A549 treated with Hydrocortisone at 1 μM for 4 hours (cell line): ENCODE results near the gene SSTR3. TPM values are rescaled to one million over a fixed set of nuclear protein-coding genes. Genes with fewer than 3 reads are reported as not detected.

Experiments used
- total RNA-seq: library from RNA; stranded (reverse); fragments of 200-300 nt; extraction: Qiagen RNA extraction; gene quantifications from 5 replicates; pipeline ENCODE4 v1.2.3, GENCODE V29; 2022

Gene SSTR3
- not detected in 5 replicates for total RNA-seq

DNA sequence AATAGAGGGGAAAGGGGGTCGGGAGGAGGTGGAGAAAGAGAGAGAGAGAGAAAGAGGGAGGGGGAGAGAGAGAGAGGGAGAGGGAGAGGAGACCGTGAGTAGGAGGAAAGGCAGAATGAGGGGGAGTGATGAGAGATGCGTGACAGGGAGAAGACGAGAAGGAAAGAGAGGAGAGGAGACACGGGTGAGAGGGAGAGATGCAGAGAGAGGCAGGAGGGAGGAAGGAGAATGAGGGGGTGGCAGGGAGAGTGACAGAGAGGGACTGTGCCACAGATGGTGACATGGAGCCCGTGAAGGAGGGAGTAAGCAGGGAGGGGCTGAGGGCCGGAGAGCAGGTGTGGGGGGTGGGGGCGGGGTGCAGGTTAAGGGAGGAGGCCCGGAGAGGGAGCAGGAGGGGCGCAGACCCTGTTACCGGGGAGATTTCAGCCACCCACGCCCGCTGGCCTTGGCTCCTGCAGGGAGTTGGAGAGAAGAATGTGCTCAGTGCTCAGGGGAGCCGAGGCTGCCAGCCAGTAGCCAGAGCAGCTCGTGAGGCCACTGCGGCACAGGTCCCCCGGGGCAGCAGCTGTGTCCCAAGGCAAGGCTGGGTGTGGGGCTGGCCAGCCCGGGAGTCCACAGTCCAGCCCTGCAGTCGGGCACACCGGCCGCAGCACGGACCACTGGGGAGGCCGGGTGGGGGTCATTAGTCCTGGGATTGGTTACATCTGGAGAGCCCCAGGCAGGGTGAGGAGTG lies at the start of gene SSTR3:
SSTR3 (minus strand) TSS at position 304 of the 733 bp plus-strand sequence. CDS start 4,674 bp downstream, outside the sequence.

DNA sequence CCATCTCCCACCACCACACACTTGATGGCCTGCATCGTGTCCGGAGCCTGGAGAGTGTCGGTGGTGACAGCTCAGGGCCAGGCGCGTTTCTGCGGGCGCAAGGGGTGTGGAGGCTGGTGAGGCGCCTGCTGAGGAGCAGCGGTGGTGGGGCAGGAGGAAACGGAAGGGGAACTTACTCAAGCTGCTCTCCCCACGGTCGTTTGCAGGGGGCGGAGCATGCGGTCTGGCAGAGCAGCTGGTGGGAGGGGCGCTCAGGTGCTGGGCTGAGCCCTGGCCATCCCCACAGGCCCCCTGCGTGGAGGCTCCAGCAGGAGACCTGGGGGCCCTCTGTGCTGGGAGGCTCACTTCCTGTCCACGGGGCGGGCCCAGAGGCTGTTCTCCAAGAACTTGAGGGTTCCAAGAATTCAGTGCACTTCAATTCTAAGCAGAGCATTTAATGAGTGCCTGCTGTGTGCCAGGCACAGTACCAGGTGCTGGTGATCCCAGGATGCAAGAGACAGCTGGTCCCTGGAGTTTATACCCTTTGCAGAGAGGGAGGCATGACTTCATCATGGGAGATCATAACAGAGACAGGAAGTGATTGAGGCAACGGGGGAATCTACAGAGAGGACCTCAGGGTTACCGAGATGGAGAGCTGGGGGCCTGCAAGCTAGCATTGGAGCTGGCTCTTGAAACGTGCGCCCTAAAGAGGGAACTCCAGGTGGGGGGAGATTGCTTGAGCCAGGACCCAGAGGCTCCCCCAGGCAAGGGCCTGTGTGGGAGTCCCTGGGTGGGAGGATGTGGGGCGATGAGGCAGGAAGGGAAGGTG lies 32.0 kb upstream of the SSTR3 start, which contains the start of gene RAC2:
RAC2 (minus strand) TSS at position 156 of the 808 bp plus-strand sequence; CDS start at position 35, 121 bp downstream.

DNA sequence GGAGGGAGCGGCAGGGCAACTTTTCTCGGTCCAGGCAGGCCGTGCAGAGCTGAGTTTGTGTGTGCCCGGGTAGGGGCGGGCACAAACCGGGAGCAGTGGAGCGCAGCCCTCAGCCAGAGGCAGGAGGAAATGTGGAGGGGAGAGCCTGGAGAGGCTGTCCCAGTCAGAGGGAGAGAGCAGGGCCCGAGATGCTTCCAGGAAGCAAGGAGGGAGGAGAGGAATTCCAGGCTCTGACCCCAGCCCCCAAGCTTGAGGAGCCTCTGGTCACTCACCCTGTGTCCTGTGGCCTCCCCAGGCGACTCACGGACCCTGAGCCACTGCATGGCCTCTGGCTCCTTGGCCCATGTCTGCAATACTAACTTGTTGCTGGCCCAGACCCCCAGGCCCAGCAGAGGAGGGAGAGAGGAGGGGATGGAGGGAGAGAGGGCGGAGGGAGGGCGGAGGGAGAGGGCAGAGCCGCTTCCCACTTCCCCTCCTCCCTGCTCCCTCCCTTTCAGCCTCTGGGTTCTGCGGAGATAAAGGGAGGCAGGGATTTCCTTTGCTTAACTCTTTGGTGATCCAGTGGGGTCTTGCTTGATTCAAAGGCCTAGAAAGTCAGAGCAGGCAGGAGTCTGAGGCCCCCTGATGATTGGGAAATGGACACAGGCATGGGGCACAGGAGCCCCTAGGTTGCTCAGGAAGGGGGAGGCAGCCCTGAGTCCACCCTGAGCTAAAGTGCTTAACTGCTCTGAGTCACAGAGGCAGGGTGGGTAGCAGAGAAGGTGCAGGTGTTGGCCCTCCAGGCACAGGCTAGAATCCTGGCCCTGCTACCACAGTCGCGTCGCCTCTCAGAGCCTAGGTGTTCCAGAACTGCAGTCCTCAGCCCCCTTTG lies 24.2 kb downstream of the SSTR3 start, which contains the start of gene C1QTNF6:
C1QTNF6 (minus strand) TSS at position 357 of the 871 bp plus-strand sequence; CDS start at position 323, 34 bp downstream.

Other genes starting within 250 kb of the SSTR3 start
- gene TST, start 193.0 kb downstream of the SSTR3 start, total RNA-seq = 42.3 to 59.9 TPM (median 55.5 TPM) in 5 replicates
- gene MPST, start 192.7 kb downstream of the SSTR3 start, total RNA-seq = 42.4 to 75.9 TPM (median 69.5 TPM) in 5 replicates
- gene KCTD17, start 160.7 kb downstream of the SSTR3 start, total RNA-seq = 24.2 to 26.7 TPM (median 25.9 TPM) in 5 replicates
- 0.05 to 0.17 TPM in 2 of 5 replicates, not detected in the others for gene TMPRSS6, start 102.8 kb downstream of the SSTR3 start, total RNA-seq
- gene IL2RB, start 62.6 kb downstream of the SSTR3 start, total RNA-seq = 0.02 to 0.15 TPM (median 0.03 TPM) in 5 replicates
- 8.7 to 12.6 TPM (median 11.5 TPM) in 5 replicates for gene C1QTNF6, start 24.2 kb downstream of the SSTR3 start, total RNA-seq
- 0.09 to 0.25 TPM (median 0.21 TPM) in 5 replicates for gene RAC2, start 31.8 kb upstream of the SSTR3 start, total RNA-seq
- 0.53 to 1.5 TPM (median 0.74 TPM) in 5 replicates for gene CYTH4, start 70.0 kb upstream of the SSTR3 start, total RNA-seq
- gene ELFN2, start 215.0 kb upstream of the SSTR3 start, total RNA-seq = 5.8 to 6.7 TPM (median 6.2 TPM) in 5 replicates